OCI-LY1 (cell line): ENCODE data around the gene HEBP1.

Source experiments
- H2AFZ ChIP-seq: fragments of 200-600 bp; sonication (generic), shearing (Covaris generic); 2 replicates; pipeline ENCODE4 v1.6.0; 2014; ENCODE audit warnings: antibody characterized with exemption, mild to moderate bottlenecking, low read length
- H3F3A ChIP-seq: fragments of 200-600 bp; sonication (generic), shearing (Covaris generic); 2 replicates; pipeline ENCODE4 v1.6.0; 2014; ENCODE audit warnings: mild to moderate bottlenecking, antibody characterized with exemption, low read length, moderate library complexity; ENCODE audit not compliant: insufficient read depth
- H3K27ac ChIP-seq: fragments of 200-600 bp; sonication (generic); 2 replicates; pipeline ENCODE4 v1.5.1; 2014; ENCODE audit warnings: low read length, mixed run types, mild to moderate bottlenecking, low read depth; ENCODE audit not compliant: poor library complexity, severe bottlenecking
- H3K27me3 ChIP-seq: fragments of 200-600 bp; sonication (generic); 2 replicates; pipeline ENCODE4 v1.6.0; 2014; ENCODE audit warnings: antibody characterized with exemption, mild to moderate bottlenecking, low read length, moderate library complexity; ENCODE audit not compliant: insufficient read depth
- H3K36me3 ChIP-seq: fragments of 200-600 bp; sonication (generic); 2 replicates; pipeline ENCODE4 v1.6.1; 2014; ENCODE audit warnings: mild to moderate bottlenecking, antibody characterized with exemption, low read length, moderate library complexity, mixed read lengths; ENCODE audit not compliant: insufficient read depth
- H3K4me1 ChIP-seq: fragments of 200-600 bp; sonication (generic); 2 replicates; pipeline ENCODE4 v1.5.1; 2014; ENCODE audit warnings: mild to moderate bottlenecking, low read length, moderate library complexity; ENCODE audit not compliant: insufficient read depth, severe bottlenecking
- H3K4me2 ChIP-seq: fragments of 200-600 bp; sonication (generic), shearing (Covaris generic); 2 replicates; pipeline ENCODE4 v1.6.1; 2014; ENCODE audit warnings: low read length
- H3K4me3 ChIP-seq: fragments of 200-600 bp; sonication (generic); 2 replicates; pipeline ENCODE4 v1.5.1; 2014; ENCODE audit warnings: low read length, low read depth, mild to moderate bottlenecking, mixed read lengths; ENCODE audit not compliant: poor library complexity, severe bottlenecking
- H3K79me2 ChIP-seq: fragments of 200-600 bp; shearing (Covaris generic); 2 replicates; pipeline ENCODE4 v1.6.1; 2016; ENCODE audit warnings: mixed run types, low read length, mixed read lengths; ENCODE audit not compliant: insufficient read depth
- H3K9ac ChIP-seq: fragments of 200-600 bp; sonication (generic), shearing (Covaris generic); 2 replicates; pipeline ENCODE4 v1.6.1; 2014; ENCODE audit warnings: mild to moderate bottlenecking, low read length, mixed read lengths
- H3K9me2 ChIP-seq: fragments of 200-600 bp; sonication (generic), shearing (Covaris generic); 2 replicates; pipeline ENCODE4 v1.6.1; 2014; ENCODE audit warnings: low read depth, mild to moderate bottlenecking, low read length, mixed read lengths
- H3K9me3 ChIP-seq: fragments of 200-600 bp; shearing (Covaris generic); 2 replicates; pipeline ENCODE4 v1.6.1; 2014; ENCODE audit warnings: low read length, mixed read lengths
- H4K20me1 ChIP-seq: fragments of 200-600 bp; sonication (generic), shearing (Covaris generic); 2 replicates; pipeline ENCODE4 v1.6.0; 2016; ENCODE audit warnings: mild to moderate bottlenecking, low read length; ENCODE audit not compliant: insufficient read depth
- CTCF ChIP-seq: fragments of 200-600 bp; sonication (generic), shearing (Covaris generic); IDR thresholded peaks from 2 replicates; pipeline ENCODE4 v1.5.1; 2017; ENCODE audit warnings: mild to moderate bottlenecking, antibody characterized with exemption, low read length, moderate library complexity, mixed read lengths
- EZH2 ChIP-seq: fragments of 200-600 bp; sonication (generic), shearing (Covaris generic); IDR thresholded peaks from 2 replicates; pipeline ENCODE4 v1.8.0; 2017; ENCODE audit warnings: borderline replicate concordance, mixed run types, mild to moderate bottlenecking, antibody characterized with exemption, low read length, moderate library complexity, mixed read lengths

The HEBP1 gene

GRCh38 chr12:13027508-13027907 is 27.4 kb upstream of the HEBP1 start:
- no peaks in the 10 kb centered on the region for H4K20me1 ChIP-seq
- H3K27me3 ChIP-seq, result no peaks in the 10 kb centered on the region
- TF ChIP-seq CTCF (no peak), EZH2 (no peak)
- no peak overlapping the region for H3K4me3 ChIP-seq
- no peak overlapping the region for H2AFZ ChIP-seq
- no peaks in the 10 kb centered on the region for H3K4me1 ChIP-seq
- no peak overlapping the region for H3K4me2 ChIP-seq
- no peak overlapping the region for H3K27ac ChIP-seq
- no peaks in the 10 kb centered on the region for H3K79me2 ChIP-seq
- no peaks in the 10 kb centered on the region for H3K9me3 ChIP-seq
- H3K9ac ChIP-seq, result no peak overlapping the region
- no peaks in the 10 kb centered on the region for H3F3A ChIP-seq
- H3K36me3 ChIP-seq, result no peaks in the 10 kb centered on the region
- no peaks in the 10 kb centered on the region for H3K9me2 ChIP-seq

- Histone ChIP-seq H3K4me3 (no peak overlapping the region), H3K4me2 (no peak overlapping the region), H3K27me3 (no peaks in the 10 kb centered on the region), H2AFZ (no peak overlapping the region), H3K27ac (no peak overlapping the region), H3K4me1 (no peaks in the 10 kb centered on the region), H3K9ac (no peak overlapping the region), H3K9me2 (no peaks in the 10 kb centered on the region), H3K79me2 (no peaks in the 10 kb centered on the region), H3F3A (no peaks in the 10 kb centered on the region), H4K20me1 (no peaks in the 10 kb centered on the region), H3K9me3 (no peaks in the 10 kb centered on the region), H3K36me3 (no peaks in the 10 kb centered on the region)
- TF ChIP-seq CTCF (no peak), EZH2 (no peak)
Measured at GRCh38 chr12:13027032-13027431, 27.0 kb upstream of the HEBP1 start.

GRCh38 chr12:13026286-13026685 is 26.2 kb upstream of the HEBP1 start:
- Histone ChIP-seq H2AFZ (no peak overlapping the region), H3K27me3 (no peaks in the 10 kb centered on the region)
- TF ChIP-seq EZH2 (no peak), CTCF (no peak)

More at GRCh38 chr12:13026286-13026685, 26.2 kb upstream of the HEBP1 start:
- Histone ChIP-seq H3K4me2 (no peak overlapping the region), H3K4me1 (no peaks in the 10 kb centered on the region), H3K9ac (no peak overlapping the region), H3K4me3 (no peak overlapping the region), H3K9me3 (no peaks in the 10 kb centered on the region), H3K9me2 (no peaks in the 10 kb centered on the region), H3K79me2 (no peaks in the 10 kb centered on the region), H3K36me3 (no peaks in the 10 kb centered on the region), H3K27ac (no peak overlapping the region), H4K20me1 (no peaks in the 10 kb centered on the region), H3F3A (no peaks in the 10 kb centered on the region)
